Upper lobe of right lung (tissue), 1 donor: ENCODE data around the gene IL1B. TPM values are rescaled to one million over a fixed set of nuclear protein-coding genes. Genes with fewer than 3 reads are reported as not detected.

Source experiments
- ATAC-seq: fragments of 200-7000 bp; cut with Tn5 transposase; one replicate; pipeline ENCODE4 v1.9.1; 2020; ENCODE audit warnings: mild to moderate bottlenecking, moderate library complexity
- DNase-seq: peaks from one replicate; pipeline ENCODE4 v3.0.0-alpha.2; 2020
- H3K27ac ChIP-seq: fragments of 200-600 bp; one replicate; pipeline ENCODE4 v1.8.0; 2022
- H3K27me3 ChIP-seq: fragments of 200-600 bp; one replicate; pipeline ENCODE4 v1.8.0; 2022; ENCODE audit warnings: mild to moderate bottlenecking
- H3K36me3 ChIP-seq: fragments of 200-600 bp; one replicate; pipeline ENCODE4 v1.8.0; 2022
- H3K4me1 ChIP-seq: fragments of 200-600 bp; one replicate; pipeline ENCODE4 v1.8.0; 2022
- H3K4me3 ChIP-seq: fragments of 200-600 bp; one replicate; pipeline ENCODE4 v1.8.0; 2022; ENCODE audit warnings: mild to moderate bottlenecking
- H3K9me3 ChIP-seq: fragments of 200-600 bp; one replicate; pipeline ENCODE4 v1.8.0; 2022
- CTCF ChIP-seq: fragments of 200-600 bp; IDR thresholded peaks from one replicate; pipeline ENCODE4 v1.8.0; 2022; ENCODE audit warnings: antibody characterized with exemption
- intact Hi-C: fragments of 100-400 bp; cut with DNase I; formaldehyde crosslinking; loops from one replicate; pipeline ENCODE4 v1.11.0; 2022
- total RNA-seq: library from RNA; stranded (reverse); fragmentation: NEBNext Ultra II Directional; extraction: Animal tissue kit (Norgen Biotek cat#: 25700); gene quantifications from one replicate; pipeline ENCODE4 v1.2.1, GENCODE V29; 2021
- donor health status: DM: no; HTN: yes; CAD: no; lungs with severe emphysema.

Gene IL1B
- total RNA-seq, 1 donor from 2014 or later, result 11.5 TPM

- no peak for TF ChIP-seq CTCF
- Histone ChIP-seq H3K27me3 (no peaks in the 10 kb centered on the region), H3K4me1 (peaks cover 12% of the 10 kb centered on the region), H3K4me3 (no peak overlapping the region), H3K36me3 (no peaks in the 10 kb centered on the region), H3K27ac (no peak overlapping the region), H3K9me3 (no peaks in the 10 kb centered on the region)
- no peak for DNase-seq
- intact Hi-C loops, result no loop called here
- no peak for ATAC-seq
Measured at GRCh38 chr2:112796486-112796885, 40.1 kb downstream of the IL1B start.

GRCh38 chr2:112795774-112796173 is 40.8 kb downstream of the IL1B start:
- Histone ChIP-seq H3K4me3 (no peak overlapping the region), H3K27ac (no peak overlapping the region), H3K9me3 (no peaks in the 10 kb centered on the region), H3K27me3 (no peaks in the 10 kb centered on the region), H3K4me1 (peaks cover 12% of the 10 kb centered on the region), H3K36me3 (no peaks in the 10 kb centered on the region)
- DNase-seq (no peak), ATAC-seq (no peak)
- TF ChIP-seq CTCF, result no peak
- intact Hi-C loops, result no loop called here

DNA sequence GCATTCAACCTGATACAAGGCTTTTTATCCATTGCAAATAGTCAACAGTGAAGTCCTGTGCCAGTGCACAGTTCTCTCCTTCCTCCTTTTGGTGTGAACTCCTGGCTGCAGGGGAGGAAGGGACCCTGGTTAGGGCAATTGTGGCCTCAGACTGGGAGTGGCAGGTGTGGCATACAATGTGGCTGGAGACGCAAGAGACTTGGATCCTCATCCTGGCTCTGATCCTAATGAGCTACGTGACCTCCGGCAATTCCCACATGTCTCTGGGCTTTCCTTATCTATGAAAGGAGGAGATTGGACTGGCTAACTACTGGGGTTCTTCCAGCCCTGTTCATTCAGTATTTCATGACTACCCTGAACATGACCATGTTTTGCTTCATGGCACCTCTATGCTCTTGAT is 41.7 kb downstream of the IL1B start:
- peaks cover 12% of the 10 kb centered on the region for H3K4me1 ChIP-seq
- no peak for TF ChIP-seq CTCF
- no peaks in the 10 kb centered on the region for H3K36me3 ChIP-seq
- no peak overlapping the region for H3K27ac ChIP-seq
- DNase-seq, result no peak
- intact Hi-C loops, result no loop called here
- H3K27me3 ChIP-seq, result no peaks in the 10 kb centered on the region
- no peaks in the 10 kb centered on the region for H3K9me3 ChIP-seq
- peak; percentile 20 for ATAC-seq
- no peak overlapping the region for H3K4me3 ChIP-seq

GRCh38 chr2:112794131-112794733 is 42.3 kb downstream of the IL1B start:
- H3K27me3 ChIP-seq, result no peaks in the 10 kb centered on the region
- no peaks in the 10 kb centered on the region for H3K9me3 ChIP-seq
- H3K36me3 ChIP-seq, result no peaks in the 10 kb centered on the region
- no peak overlapping the region for H3K4me3 ChIP-seq
- intact Hi-C loops, result no loop called here
- H3K4me1 ChIP-seq, result peaks cover 12% of the 10 kb centered on the region
- peak overlapping the region; percentile 28 for H3K27ac ChIP-seq
- ATAC-seq (peak; percentile 82), DNase-seq (no peak)
- no peak for TF ChIP-seq CTCF

GRCh38 chr2:112793449-112793978 is 43.1 kb downstream of the IL1B start:
- Histone ChIP-seq H3K27me3 (no peaks in the 10 kb centered on the region), H3K27ac (peak overlapping the region; percentile 28), H3K9me3 (no peaks in the 10 kb centered on the region), H3K36me3 (no peaks in the 10 kb centered on the region), H3K4me1 (peaks cover 12% of the 10 kb centered on the region), H3K4me3 (no peak overlapping the region)
- intact Hi-C loops, result no loop called here
- no peak for TF ChIP-seq CTCF
- ATAC-seq (peak; percentile 73), DNase-seq (no peak)
